Coronary artery (tissue), 2 donors: ENCODE results near the gene HCFC1R1.

Source experiments
- DNase-seq: peaks from one replicate; pipeline ENCODE4 v3.0.0-alpha.2; 2017; ENCODE audit warnings: low spot score
- H3K27ac ChIP-seq, 2 donors: fragments of 200-600 bp; sonication (generic); one replicate each; pipeline ENCODE4 v1.5.1; 2016 to 2019
- H3K4me3 ChIP-seq: fragments of 200-600 bp; sonication (generic); 2 replicates; pipeline ENCODE4 v1.5.1; 2016; ENCODE audit warnings: mild to moderate bottlenecking, moderate library complexity
- CTCF ChIP-seq: fragments of 200-600 bp; sonication (generic); IDR thresholded peaks from one replicate; pipeline ENCODE4 v1.5.1; 2019; ENCODE audit warnings: antibody characterized with exemption

Gene HCFC1R1

GRCh38 chr16:2976201-2976600 lies 47.5 kb downstream of the HCFC1R1 start:
- H3K4me3 ChIP-seq, result no peak overlapping the region
- no peak for DNase-seq
- no peak overlapping the region for H3K27ac ChIP-seq
- no peak for TF ChIP-seq CTCF

- Histone ChIP-seq H3K27ac (no peak overlapping the region), H3K4me3 (no peak overlapping the region)
- no peak for DNase-seq
- no peak for TF ChIP-seq CTCF
These were observed 48.5 kb downstream of the HCFC1R1 start for GRCh38 chr16:2975161-2975795.

DNA sequence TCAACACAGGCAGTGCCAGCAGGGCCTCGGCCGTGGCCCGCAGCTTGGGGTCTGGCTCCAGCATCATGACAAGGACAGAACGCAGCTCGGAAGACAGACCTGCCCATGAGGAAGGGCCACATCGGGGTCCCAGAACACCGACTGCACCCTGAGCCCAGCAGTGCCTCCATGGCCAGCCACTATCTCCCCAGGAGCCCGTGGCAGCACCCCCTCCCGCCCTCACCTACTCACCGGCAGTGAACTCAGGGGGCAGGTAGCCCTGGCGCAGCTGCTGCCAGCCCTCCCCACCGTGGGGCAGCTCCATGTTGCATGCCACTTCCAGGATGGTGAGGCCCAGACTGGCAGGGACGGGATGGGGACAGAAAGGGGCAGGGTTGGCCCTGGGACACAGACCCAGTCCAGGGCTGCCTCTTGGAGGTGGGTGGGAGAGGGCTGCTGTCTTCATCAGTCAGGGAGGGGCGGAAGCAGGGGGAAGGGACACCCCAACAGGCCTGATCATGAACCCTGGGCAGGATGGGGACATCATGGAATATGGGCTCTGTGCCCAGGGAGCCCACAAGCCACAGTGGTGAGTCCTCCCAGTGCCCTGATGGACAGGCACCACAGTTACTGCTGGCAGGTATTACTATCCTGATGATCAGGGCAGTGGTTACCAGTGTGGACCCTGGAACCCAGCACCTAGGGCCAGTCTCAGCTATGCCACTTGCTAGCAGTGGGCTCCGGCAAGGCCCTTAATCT lies 49.3 kb downstream of the HCFC1R1 start:
- H3K27ac ChIP-seq, result no peak overlapping the region
- no peak for DNase-seq
- no peak for TF ChIP-seq CTCF
- H3K4me3 ChIP-seq, result no peak overlapping the region

DNA sequence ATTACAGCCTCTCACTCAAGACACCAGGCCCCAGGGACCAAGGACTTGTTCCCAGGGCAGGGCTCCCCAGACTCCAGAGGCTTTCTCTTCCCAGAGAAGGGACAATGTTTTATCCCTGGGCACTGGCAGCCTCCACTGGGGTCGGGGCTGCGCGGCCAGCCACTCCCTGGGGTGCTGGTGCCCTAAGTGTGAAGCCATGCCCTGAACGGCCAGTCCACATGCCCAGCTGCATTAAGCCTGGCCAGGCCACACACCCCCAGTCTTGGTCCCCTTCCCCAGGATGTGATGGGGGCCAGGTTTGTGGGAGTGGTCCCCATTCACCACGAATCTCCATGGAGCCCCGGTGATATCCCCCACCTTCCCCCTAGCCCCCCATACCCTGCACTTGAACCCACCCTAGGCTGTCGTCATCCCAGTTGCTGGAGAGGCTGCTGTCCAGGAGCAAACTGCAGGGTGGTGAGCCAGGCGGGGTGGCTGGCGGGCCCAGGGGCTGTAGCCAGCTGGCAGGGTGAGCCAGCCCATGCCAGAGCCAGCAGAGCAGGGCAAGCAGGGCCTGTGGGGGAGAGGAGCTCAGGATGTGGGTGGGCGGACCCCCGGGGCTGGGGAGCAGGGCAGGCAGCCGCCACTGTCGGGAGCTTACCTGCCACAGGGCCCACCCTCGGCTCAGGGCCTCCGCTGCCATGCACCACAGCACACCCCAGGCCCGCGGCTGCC lies 50.0 kb downstream of the HCFC1R1 start:
- no peak for TF ChIP-seq CTCF
- DNase-seq, result no peak
- H3K4me3 ChIP-seq, result no peak overlapping the region
- H3K27ac ChIP-seq, result no peak overlapping the region

- no peak for TF ChIP-seq CTCF
- DNase-seq, result no peak
- Histone ChIP-seq H3K4me3 (no peak overlapping the region), H3K27ac (no peak overlapping the region)
These were observed 50.6 kb downstream of the HCFC1R1 start for GRCh38 chr16:2973093-2973492.
